Measurements from ENCODE around the gene TNIK. TPM values are rescaled to one million over a fixed set of nuclear protein-coding genes. Genes with fewer than 3 reads are reported as not detected.

The TNIK gene
- total and polyA plus RNA-seq, 2 of the 4 experiments (the other 2 are of a cell fraction): 3.4 to 6.3 TPM

GRCh38 chr3:171472552-171472951, 12.3 kb upstream of the TNIK start:
- dilution Hi-C loops (cut with HindIII; ENCODE audit: low sequenced_read_pairs, unreplicated experiment): no loop called here
- Histone ChIP-seq H3K23ac (ENCODE audit: low read depth, low read length) (no peak overlapping the region), H3K9ac (ENCODE audit: low read depth, low read length) (no peak overlapping the region), H3K36me3 (ENCODE audit: control insufficient read depth, insufficient read depth, low read length) (no peaks in the 10 kb centered on the region), H3K14ac (replicated peaks; ENCODE audit: low read depth, low read length) (no peak overlapping the region), H3K18ac (ENCODE audit: low read depth, low read length) (no peak overlapping the region), H3K79me1 (ENCODE audit: low read depth in 1 of 2, low read length in 2 of 2) (no peaks in the 10 kb centered on the region), H2BK5ac (ENCODE audit: low read depth, low read length, poor library complexity, severe bottlenecking) (no peak overlapping the region), H3K4ac (ENCODE audit: low read depth, low read length) (no peak overlapping the region), H2BK20ac (ENCODE audit: low read depth, low read length) (no peak overlapping the region), H2AK9ac (replicated peaks; ENCODE audit: low read depth, low read length, poor library complexity) (no peak overlapping the region), H3K9me1 (ENCODE audit: insufficient read depth, low read length) (no peaks in the 10 kb centered on the region), H2AFZ (replicated peaks; ENCODE audit: low read length, poor library complexity) (no peak overlapping the region), H3K4me3 (ENCODE audit: insufficient read depth, low read depth, low read length) (no peak overlapping the region), H4K91ac (ENCODE audit: insufficient read depth, low read depth, low read length) (no peak overlapping the region), H2BK120ac (ENCODE audit: low read depth, low read length) (no peak overlapping the region), H3K56ac (ENCODE audit: extremely low read depth, insufficient read depth, low read length) (no peak overlapping the region), H3K27me3 (ENCODE audit: control insufficient read depth, insufficient read depth, low read length) (peaks cover 2% of the 10 kb centered on the region; the same call in 1 of the 2 replicates), H3K4me2 (ENCODE audit: low read depth, low read length) (no peak overlapping the region), H2AK5ac (ENCODE audit: low read depth, low read length) (no peak overlapping the region), H3K27ac (ENCODE audit: insufficient read depth, low read length) (no peak overlapping the region), H2BK15ac (ENCODE audit: low read depth, low read length) (no peak overlapping the region), H3K9me3 (ENCODE audit: control insufficient read depth, insufficient read depth, low read length) (no peaks in the 10 kb centered on the region), H3K4me1 (ENCODE audit: control insufficient read depth, insufficient read depth, low read length) (no peaks in the 10 kb centered on the region), H4K8ac (ENCODE audit: low read depth in 2 of 2, low read length in 2 of 2) (no peak overlapping the region), H4K5ac (ENCODE audit: low read depth, low read length) (no peak overlapping the region), H4K20me1 (ENCODE audit: insufficient read depth, low read length) (no peaks in the 10 kb centered on the region)
- in situ Hi-C loops (cut with MboI; ENCODE audit: low sequenced_read_pairs): no loop called here
- ATAC-seq (ENCODE audit: low read depth): no peak
- intact Hi-C loops (cut with micrococcal nuclease): no loop called here
- TF ChIP-seq CTCF (conservative IDR thresholded peaks at IDR 0.05; ENCODE audit: low read depth, low read length): no peak
- TF ChIP-seq POLR2A (IDR thresholded peaks at IDR 0.05; ENCODE audit: low read depth, low read length): no peak
- TF ChIP-seq CHD1 (IDR thresholded peaks at IDR 0.05; ENCODE audit: low read depth, low read length): no peak
- TF ChIP-seq FOS (IDR thresholded peaks at IDR 0.05; ENCODE audit: low read depth, low read length): no peak
- TF ChIP-seq MAFK (IDR thresholded peaks at IDR 0.05; ENCODE audit: low read depth, low read length): no peak
- no peak for TF ChIP-seq RCOR1 (IDR thresholded peaks at IDR 0.05; ENCODE audit: insufficient replicate concordance, low read length)
- no peak for TF ChIP-seq CEBPB (IDR thresholded peaks at IDR 0.05; ENCODE audit: low read depth, low read length)
- no peak for TF ChIP-seq MXI1 (IDR thresholded peaks at IDR 0.05; ENCODE audit: borderline replicate concordance, low read depth, low read length)
- no peak for TF ChIP-seq NFE2L2 (IDR thresholded peaks at IDR 0.05; ENCODE audit: low read depth, low read length)
- no peak for TF ChIP-seq RFX5 (IDR thresholded peaks at IDR 0.05; ENCODE audit: low read depth, low read length)
- no peak for TF ChIP-seq RAD21 (IDR thresholded peaks at IDR 0.05; ENCODE audit: low read length)
- TF ChIP-seq USF2 (IDR thresholded peaks at IDR 0.05; ENCODE audit: low read depth, low read length): no peak
- TF ChIP-seq MAZ (IDR thresholded peaks at IDR 0.05; ENCODE audit: borderline replicate concordance, low read depth, low read length): no peak
- TF ChIP-seq SMC3 (IDR thresholded peaks at IDR 0.05; ENCODE audit: low read depth, low read length): no peak
- TF ChIP-seq ELK1 (IDR thresholded peaks at IDR 0.05; ENCODE audit: borderline replicate concordance, low read depth, low read length): no peak
- no peak for TF ChIP-seq BHLHE40 (IDR thresholded peaks at IDR 0.05; ENCODE audit: low read depth, low read length)
- POLR2A ChIA-PET (ENCODE audit: unreplicated experiment): no interaction called here
- CTCF ChIA-PET: no interaction called here
- no TSS peak for BruUV-seq (replicated peaks)
- no CpG with 5 or more reads among the region's 2 CpGs for WGBS, 2 experiments (ENCODE audit: extremely low coverage in 2 of 2, insufficient read length in 1 of 2)
- DNase-seq: no peak

All from IMR-90 (cell line).